HG03196 (cell line): Measurements from ENCODE around the gene DIP2A.

Source experiments
- ATAC-seq: cut with Tn5 transposase; IDR thresholded peaks from one replicate; pipeline ENCODE4 v1.9.1; 2021; ENCODE audit not compliant: unreplicated experiment

Gene DIP2A

DNA sequence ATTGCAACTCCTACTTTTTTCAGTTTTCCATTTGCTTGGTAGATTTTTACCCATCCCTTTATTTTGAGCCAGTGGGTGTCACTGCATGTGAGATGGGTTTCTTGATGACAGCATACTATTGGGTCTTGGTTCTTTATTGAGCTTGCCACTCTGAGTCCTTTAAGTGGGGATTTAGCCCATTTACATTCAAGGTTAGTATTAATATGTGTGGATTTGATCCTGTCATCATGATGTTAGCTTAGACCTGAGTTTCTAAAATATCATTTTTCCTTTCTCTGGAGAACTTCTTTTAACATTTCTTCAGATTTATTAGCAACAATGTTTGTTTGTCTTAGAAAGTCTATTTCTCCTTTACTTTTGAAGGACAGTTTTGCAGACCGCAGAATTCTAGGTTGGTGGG, 158.0 kb downstream of the DIP2A start:
- ATAC-seq, result no peak

DNA sequence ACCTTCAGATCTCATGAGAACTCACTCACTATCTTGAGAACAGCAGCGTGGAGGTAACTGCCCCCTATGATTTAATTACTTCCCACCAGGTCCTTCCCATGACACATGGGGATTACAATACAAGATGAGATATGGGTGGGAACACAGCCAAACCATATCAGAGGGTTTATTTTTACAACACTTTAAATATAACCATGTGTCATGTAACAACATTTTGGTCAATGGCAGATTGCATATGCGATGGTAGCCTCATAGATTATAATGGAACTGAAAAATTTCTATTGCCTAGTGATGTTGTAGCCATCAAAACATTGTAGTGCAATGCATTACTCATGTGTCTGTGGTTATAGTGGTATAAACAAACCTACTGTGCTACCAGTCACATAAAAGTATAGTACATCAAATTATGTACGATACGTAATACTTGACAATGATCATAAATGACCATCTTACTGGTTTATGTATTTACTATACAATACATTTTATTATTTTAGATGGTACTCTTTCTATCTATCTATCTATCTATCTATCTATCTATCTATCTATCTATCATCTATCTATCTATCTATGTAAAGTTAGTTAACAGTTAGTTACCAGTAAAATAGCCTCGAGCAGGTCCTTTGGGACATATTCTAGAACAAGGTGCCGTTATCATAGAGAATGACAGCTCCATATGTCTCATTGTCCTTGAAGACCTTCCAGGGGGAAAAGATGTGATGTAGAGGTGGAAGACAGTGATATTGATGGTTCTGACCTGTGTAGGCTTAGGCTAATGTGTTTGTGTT, 158.8 kb downstream of the DIP2A start:
- ATAC-seq, result no peak

DNA sequence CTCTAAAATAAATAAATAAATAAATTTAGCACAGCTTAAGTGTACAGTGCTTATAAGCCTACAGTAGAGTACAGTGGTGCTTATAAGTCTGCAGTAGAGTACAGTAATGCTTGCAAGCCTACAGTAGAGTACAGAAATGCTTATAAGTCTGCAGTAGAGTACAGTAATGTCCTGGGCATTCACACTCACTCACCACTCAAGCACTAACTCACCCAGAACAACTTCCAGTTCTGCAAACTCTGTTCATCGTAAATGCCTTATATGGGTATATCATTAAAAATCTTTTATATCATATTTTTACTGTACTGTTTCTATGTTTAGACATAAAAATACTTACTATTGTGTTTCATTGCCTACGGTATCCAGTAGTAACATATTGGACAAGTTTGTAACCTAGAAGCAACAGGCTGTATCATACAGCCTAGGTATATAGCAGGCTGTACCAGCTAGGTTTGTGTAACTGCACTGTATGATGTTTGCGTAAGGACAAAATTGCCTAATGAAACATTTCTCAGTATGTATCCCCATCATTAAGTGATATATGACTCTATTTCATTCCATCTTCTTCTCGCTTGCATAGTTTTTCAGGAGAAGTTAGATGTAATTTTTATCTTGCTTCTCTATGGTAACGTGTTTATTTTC, 160.2 kb downstream of the DIP2A start:
- ATAC-seq, result no peak
